ENCODE measurements around the gene LHX3. TPM values are rescaled to one million over a fixed set of nuclear protein-coding genes. Genes with fewer than 3 reads are reported as not detected.

Gene LHX3
- polyA plus RNA-seq, 2 of the 4 experiments (the other 2 are of a cell fraction), result 0.03 TPM; not detected in 1

GRCh38 chr9:136213733-136214132 lies 8.8 kb upstream of the LHX3 start:
- ChIA-PET CTCF (interaction anchor here (4.8 kb wide), 1 partner anchor 13 kb away, joined by 61 read pairs; no protein-coding TSS in a partner anchor), POLR2A (no interaction called here)
- no peak overlapping the region for H3K27ac ChIP-seq
- ATAC-seq (no peak), DNase-seq (ENCODE audit: low read depth in 1 of 2, low spot score in 1 of 2) (no peak), FAIRE-seq (no peak)
- no peaks in the 10 kb centered on the region for H3K4me1 ChIP-seq
- no peak for TF ChIP-seq HOXB5 (CRISPR knock-in tag; IDR thresholded peaks at IDR 0.05)
- TF ChIP-seq EHMT2 (IDR thresholded peaks at IDR 0.05; ENCODE audit: low read depth), result no peak
- TF ChIP-seq RNF2 (IDR thresholded peaks at IDR 0.05; ENCODE audit: borderline replicate concordance, low read depth), result no peak
- no peak for TF ChIP-seq MAX (IDR thresholded peaks at IDR 0.05)
- no peak for TF ChIP-seq EP300 (IDR thresholded peaks at IDR 0.05)
- TF ChIP-seq FOSB (CRISPR knock-in tag; IDR thresholded peaks at IDR 0.05), result no peak
- TF ChIP-seq CBX8 (IDR thresholded peaks at IDR 0.05), result no peak
- no peak for TF ChIP-seq NFE2L2 (conservative IDR thresholded peaks at IDR 0.05; ENCODE audit: low read length)
- no peak for TF ChIP-seq ZSCAN20 (CRISPR knock-in tag; IDR thresholded peaks at IDR 0.05)
- no peak for TF ChIP-seq RFX5 (IDR thresholded peaks at IDR 0.05)
- no peak for TF ChIP-seq USF2 (IDR thresholded peaks at IDR 0.05)
- TF ChIP-seq, protein P1, sequence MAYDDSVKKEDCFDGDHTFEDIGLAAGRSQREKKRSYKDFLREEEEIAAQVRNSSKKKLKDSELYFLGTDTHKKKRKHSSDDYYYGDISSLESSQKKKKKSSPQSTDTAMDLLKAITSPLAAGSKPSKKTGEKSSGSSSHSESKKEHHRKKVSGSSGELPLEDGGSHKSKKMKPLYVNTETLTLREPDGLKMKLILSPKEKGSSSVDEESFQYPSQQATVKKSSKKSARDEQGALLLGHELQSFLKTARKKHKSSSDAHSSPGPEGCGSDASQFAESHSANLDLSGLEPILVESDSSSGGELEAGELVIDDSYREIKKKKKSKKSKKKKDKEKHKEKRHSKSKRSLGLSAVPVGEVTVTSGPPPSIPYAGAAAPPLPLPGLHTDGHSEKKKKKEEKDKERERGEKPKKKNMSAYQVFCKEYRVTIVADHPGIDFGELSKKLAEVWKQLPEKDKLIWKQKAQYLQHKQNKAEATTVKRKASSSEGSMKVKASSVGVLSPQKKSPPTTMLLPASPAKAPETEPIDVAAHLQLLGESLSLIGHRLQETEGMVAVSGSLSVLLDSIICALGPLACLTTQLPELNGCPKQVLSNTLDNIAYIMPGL (CRISPR knock-in tag; IDR thresholded peaks at IDR 0.05; ENCODE audit: borderline replicate concordance), result no peak
- no peak for TF ChIP-seq ELK1 (IDR thresholded peaks at IDR 0.05; ENCODE audit: low read depth, low read length)
- TF ChIP-seq E2F6 (IDR thresholded peaks at IDR 0.05; ENCODE audit: borderline replicate concordance, low read depth), result no peak
- no peak for TF ChIP-seq ATOH8 (CRISPR knock-in tag; IDR thresholded peaks at IDR 0.05; ENCODE audit: low read depth)
- TF ChIP-seq EHF (CRISPR knock-in tag; IDR thresholded peaks at IDR 0.05), result no peak
- no peak for TF ChIP-seq ZNF302 (CRISPR knock-in tag; IDR thresholded peaks at IDR 0.05)
- no peak for TF ChIP-seq SMC3 (IDR thresholded peaks at IDR 0.05)
- TF ChIP-seq TFCP2L1 (CRISPR knock-in tag; IDR thresholded peaks at IDR 0.05), result no peak
- TF ChIP-seq, protein P2, sequence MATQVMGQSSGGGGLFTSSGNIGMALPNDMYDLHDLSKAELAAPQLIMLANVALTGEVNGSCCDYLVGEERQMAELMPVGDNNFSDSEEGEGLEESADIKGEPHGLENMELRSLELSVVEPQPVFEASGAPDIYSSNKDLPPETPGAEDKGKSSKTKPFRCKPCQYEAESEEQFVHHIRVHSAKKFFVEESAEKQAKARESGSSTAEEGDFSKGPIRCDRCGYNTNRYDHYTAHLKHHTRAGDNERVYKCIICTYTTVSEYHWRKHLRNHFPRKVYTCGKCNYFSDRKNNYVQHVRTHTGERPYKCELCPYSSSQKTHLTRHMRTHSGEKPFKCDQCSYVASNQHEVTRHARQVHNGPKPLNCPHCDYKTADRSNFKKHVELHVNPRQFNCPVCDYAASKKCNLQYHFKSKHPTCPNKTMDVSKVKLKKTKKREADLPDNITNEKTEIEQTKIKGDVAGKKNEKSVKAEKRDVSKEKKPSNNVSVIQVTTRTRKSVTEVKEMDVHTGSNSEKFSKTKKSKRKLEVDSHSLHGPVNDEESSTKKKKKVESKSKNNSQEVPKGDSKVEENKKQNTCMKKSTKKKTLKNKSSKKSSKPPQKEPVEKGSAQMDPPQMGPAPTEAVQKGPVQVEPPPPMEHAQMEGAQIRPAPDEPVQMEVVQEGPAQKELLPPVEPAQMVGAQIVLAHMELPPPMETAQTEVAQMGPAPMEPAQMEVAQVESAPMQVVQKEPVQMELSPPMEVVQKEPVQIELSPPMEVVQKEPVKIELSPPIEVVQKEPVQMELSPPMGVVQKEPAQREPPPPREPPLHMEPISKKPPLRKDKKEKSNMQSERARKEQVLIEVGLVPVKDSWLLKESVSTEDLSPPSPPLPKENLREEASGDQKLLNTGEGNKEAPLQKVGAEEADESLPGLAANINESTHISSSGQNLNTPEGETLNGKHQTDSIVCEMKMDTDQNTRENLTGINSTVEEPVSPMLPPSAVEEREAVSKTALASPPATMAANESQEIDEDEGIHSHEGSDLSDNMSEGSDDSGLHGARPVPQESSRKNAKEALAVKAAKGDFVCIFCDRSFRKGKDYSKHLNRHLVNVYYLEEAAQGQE (IDR thresholded peaks at IDR 0.05), result no peak
- H3K4me3 ChIP-seq, result no peak overlapping the region
- no peak overlapping the region for H3K4me2 ChIP-seq
- H3K9me3 ChIP-seq, result no peaks in the 10 kb centered on the region
- 91% methylated on average over 8 of the region's 9 CpGs for WGBS (ENCODE audit: missing lambda C conversion rate)
